Measurements from ENCODE around the gene PSD2. TPM values are rescaled to one million over a fixed set of nuclear protein-coding genes. Genes with fewer than 3 reads are reported as not detected.

Gene PSD2
- total and polyA plus RNA-seq, 2 donors from 2014 or later, result 0.09 to 0.13 TPM

GRCh38 chr5:139872052-139872766, 76.6 kb downstream of the PSD2 start:
- FAIRE-seq (no peak), DNase-seq (peak in 1 of 5 donors; percentile 33)
- Histone ChIP-seq H3K4me1 (ENCODE audit: control insufficient read depth in 2 of 3, insufficient read depth in 2 of 3, low read depth in 1 of 3, low read length in 3 of 3) (peaks cover 0 to 3% (median 0%) of the 10 kb centered on the region in 3 donors), H3K36me3 (ENCODE audit: control insufficient read depth in 2 of 3, insufficient read depth in 3 of 3, low read length in 3 of 3) (no peaks in the 10 kb centered on the region), H3K27me3 (ENCODE audit: control insufficient read depth, insufficient read depth, low read length) (no peaks in the 10 kb centered on the region), H3K27ac (ENCODE audit: low read depth in 2 of 2, low read length in 2 of 2) (no peak overlapping the region), H3K4me3 (ENCODE audit: low read length in 3 of 3) (no peak overlapping the region), H3K9me3 (ENCODE audit: control insufficient read depth in 2 of 3, insufficient read depth in 1 of 3, low read length in 3 of 3) (no peaks in the 10 kb centered on the region), H3K9ac (ENCODE audit: low read length in 3 of 3) (no peak overlapping the region)
- no peak for TF ChIP-seq CTCF (IDR thresholded peaks at IDR 0.05; ENCODE audit: borderline replicate concordance, extremely low read depth, insufficient read depth)
- intact Hi-C loops (cut with DNase I), result no loop called here

- intact Hi-C loops (cut with DNase I), result no loop called here
- no peak for TF ChIP-seq CTCF (IDR thresholded peaks at IDR 0.05; ENCODE audit: borderline replicate concordance, extremely low read depth, insufficient read depth)
- H3K4me3 ChIP-seq (ENCODE audit: low read length in 3 of 3), result no peak overlapping the region
- H3K27ac ChIP-seq (ENCODE audit: low read depth in 2 of 2, low read length in 2 of 2), result no peak overlapping the region
- no peaks in the 10 kb centered on the region for H3K9me3 ChIP-seq (ENCODE audit: control insufficient read depth in 2 of 3, insufficient read depth in 1 of 3, low read length in 3 of 3)
- H3K27me3 ChIP-seq (ENCODE audit: control insufficient read depth, insufficient read depth, low read length), result no peaks in the 10 kb centered on the region
- FAIRE-seq (no peak), DNase-seq (peak in 1 of 5 donors; percentile 35)
- no peaks in the 10 kb centered on the region for H3K36me3 ChIP-seq (ENCODE audit: control insufficient read depth in 2 of 3, insufficient read depth in 3 of 3, low read length in 3 of 3)
- H3K9ac ChIP-seq (ENCODE audit: low read length in 3 of 3), result no peak overlapping the region
- H3K4me1 ChIP-seq (ENCODE audit: control insufficient read depth in 2 of 3, insufficient read depth in 2 of 3, low read depth in 1 of 3, low read length in 3 of 3), result peaks cover 0 to 3% (median 0%) of the 10 kb centered on the region in 3 donors
These were observed 77.5 kb downstream of the PSD2 start for GRCh38 chr5:139872851-139873794.

GRCh38 chr5:139875957-139876356, 80.3 kb downstream of the PSD2 start:
- DNase-seq, result no peak
- intact Hi-C loops (cut with DNase I), result no loop called here
- Histone ChIP-seq H3K9ac (ENCODE audit: low read length in 3 of 3) (no peak overlapping the region), H3K36me3 (ENCODE audit: control insufficient read depth in 2 of 3, insufficient read depth in 3 of 3, low read length in 3 of 3) (no peaks in the 10 kb centered on the region), H3K27ac (ENCODE audit: low read depth in 2 of 2, low read length in 2 of 2) (no peak overlapping the region), H3K4me1 (ENCODE audit: control insufficient read depth in 2 of 3, insufficient read depth in 2 of 3, low read depth in 1 of 3, low read length in 3 of 3) (peaks cover 0 to 15% (median 4%) of the 10 kb centered on the region in 3 donors), H3K9me3 (ENCODE audit: control insufficient read depth in 2 of 3, insufficient read depth in 1 of 3, low read length in 3 of 3) (no peaks in the 10 kb centered on the region), H3K27me3 (ENCODE audit: control insufficient read depth, insufficient read depth, low read length) (no peaks in the 10 kb centered on the region), H3K4me3 (ENCODE audit: low read length in 3 of 3) (no peak overlapping the region)
- FAIRE-seq, result no peak
- no peak for TF ChIP-seq CTCF (IDR thresholded peaks at IDR 0.05; ENCODE audit: borderline replicate concordance, extremely low read depth, insufficient read depth)

Data from kidney (tissue), 14 donors.